Fibroblast of the conjunctiva (primary cell): Measurements from ENCODE around the gene FYB1.

Experiments
- DNase-seq: peaks from one replicate; pipeline ENCODE4 v3.0.0-alpha.2; 2010; ENCODE audit warnings: low read depth

Gene FYB1

GRCh38 chr5:39120052-39120420, 99.3 kb downstream of the FYB1 start:
- no peak for DNase-seq

DNA sequence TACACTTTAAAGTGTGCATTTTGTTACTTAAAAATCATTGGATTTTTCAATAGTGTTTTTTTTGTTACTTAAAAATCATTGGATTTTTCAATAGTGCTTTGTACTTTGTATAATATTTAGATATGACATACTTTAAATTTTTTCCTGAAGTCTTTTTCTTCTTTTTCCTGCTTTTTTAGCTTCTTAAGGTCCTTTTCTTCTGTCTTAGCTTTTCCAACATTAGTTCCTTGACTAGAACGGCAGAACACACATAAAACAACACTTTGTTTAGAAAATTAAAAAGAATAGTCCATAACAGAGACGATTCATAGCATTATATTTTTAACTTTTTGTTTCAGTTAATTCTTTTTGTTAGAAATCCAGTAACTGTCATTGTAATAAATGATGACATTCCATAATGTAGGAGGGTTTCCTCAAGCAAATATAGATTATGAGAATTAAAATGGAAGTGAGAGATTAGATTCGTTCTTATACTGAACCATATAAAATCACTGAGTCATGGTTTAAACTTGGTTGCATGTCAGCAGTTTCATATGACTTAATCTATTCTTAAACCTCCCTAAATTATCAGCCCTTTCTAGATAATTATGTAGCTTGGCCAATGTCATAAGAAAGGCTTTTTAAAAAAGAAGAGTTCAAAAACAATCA, 99.8 kb downstream of the FYB1 start:
- DNase-seq = no peak

DNA sequence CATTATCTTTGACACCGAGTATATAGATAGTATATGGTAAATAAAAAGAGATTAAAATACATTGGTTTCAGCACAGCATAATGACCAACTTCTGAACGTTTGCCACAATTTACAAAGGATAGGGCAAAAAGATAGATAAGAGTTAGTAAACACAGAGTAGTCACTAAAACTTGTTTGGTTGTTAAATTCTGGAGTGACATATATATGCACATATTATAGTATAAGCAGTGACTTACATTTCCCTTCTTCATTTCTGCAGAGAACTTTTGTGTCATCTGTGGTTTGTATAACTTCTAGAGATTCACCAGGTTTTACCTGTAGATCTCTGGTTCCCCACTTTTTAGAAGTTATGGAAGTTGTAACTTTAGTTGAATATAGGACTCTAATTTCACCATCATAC, 100.7 kb downstream of the FYB1 start:
- DNase-seq = no peak

GRCh38 chr5:39117401-39117800, 102.0 kb downstream of the FYB1 start:
- DNase-seq = no peak

GRCh38 chr5:39116344-39117170, 102.8 kb downstream of the FYB1 start:
- no peak for DNase-seq

DNA sequence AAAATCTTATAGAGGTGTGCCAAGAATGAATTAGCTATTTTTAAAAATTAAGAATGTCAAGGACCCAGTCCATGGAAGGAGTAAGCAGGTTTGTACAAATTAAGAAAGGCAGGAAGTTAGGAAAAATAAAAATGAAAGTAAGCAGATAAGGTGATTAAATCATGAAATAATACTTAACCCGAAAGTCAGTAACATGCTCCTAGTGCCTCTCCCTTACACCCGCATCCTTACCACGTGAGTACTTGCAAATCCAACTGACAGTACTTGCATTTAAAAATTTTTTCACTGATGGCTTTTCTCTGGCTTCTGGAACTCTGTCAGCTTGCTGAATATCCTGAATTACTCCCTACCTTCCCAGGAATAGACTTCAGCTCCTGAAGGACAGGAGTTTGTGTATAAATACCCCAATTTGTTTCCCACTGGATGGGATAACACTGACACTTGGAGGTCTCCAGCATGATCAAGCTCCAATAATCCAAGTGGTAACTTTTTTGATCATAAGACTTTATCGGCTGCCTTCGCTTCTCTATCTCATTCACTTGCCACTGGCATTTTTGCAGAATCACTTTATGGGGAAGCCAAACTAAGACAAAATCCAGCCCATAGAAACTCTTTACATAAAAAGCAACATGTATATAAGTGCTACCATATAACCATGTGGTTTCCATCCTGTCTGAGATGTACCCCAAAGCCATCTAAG, 103.6 kb downstream of the FYB1 start:
- no peak for DNase-seq

- DNase-seq = no peak
Measured at GRCh38 chr5:39114155-39114554, 105.2 kb downstream of the FYB1 start.

- DNase-seq = no peak
Measured at GRCh38 chr5:39113354-39113953, 105.9 kb downstream of the FYB1 start.

GRCh38 chr5:39109606-39110005, 109.8 kb downstream of the FYB1 start:
- no peak for DNase-seq

DNA sequence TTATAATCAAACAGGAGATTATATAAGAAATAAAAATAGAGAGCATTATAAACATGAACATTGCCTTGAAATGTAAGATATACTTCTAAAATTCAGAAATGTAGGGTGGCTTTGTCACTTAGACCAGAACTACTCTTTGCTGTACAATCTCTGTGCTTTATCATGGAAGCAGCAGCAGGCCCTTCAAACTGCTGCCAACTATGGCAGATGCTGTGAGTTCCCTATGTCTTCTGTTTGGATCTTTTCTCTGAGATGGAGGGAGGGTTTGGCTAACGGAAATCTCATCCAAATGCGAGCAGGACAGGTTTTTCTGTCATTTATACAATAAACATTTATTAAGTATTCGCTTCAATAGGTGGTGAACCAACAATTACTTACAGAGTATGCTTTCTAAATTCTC, 110.4 kb downstream of the FYB1 start:
- no peak for DNase-seq

- no peak for DNase-seq
Measured at GRCh38 chr5:39107350-39107749, 112.0 kb downstream of the FYB1 start.

DNA sequence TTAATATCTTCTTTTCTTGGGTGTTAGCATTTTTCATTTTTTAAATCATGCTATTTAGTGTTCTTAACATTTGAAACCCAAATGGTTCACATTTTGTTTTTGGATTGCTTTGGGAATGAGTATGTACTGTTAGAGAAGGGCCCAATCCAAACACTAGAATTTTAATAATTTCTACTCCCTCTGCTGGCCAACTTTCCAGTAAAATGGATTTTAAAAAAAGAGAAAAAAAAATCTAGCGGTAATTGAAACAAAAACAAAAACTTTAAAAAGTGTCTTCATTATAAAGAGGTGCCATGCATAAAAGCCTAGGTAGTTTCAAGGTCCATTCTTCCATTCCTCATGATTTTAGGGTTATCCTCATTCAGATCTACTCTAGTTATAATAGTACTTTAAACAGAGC, 113.0 kb downstream of the FYB1 start:
- DNase-seq = no peak

GRCh38 chr5:39104221-39104620, 115.1 kb downstream of the FYB1 start:
- no peak for DNase-seq

GRCh38 chr5:39102684-39103155, 116.6 kb downstream of the FYB1 start:
- DNase-seq = no peak

DNA sequence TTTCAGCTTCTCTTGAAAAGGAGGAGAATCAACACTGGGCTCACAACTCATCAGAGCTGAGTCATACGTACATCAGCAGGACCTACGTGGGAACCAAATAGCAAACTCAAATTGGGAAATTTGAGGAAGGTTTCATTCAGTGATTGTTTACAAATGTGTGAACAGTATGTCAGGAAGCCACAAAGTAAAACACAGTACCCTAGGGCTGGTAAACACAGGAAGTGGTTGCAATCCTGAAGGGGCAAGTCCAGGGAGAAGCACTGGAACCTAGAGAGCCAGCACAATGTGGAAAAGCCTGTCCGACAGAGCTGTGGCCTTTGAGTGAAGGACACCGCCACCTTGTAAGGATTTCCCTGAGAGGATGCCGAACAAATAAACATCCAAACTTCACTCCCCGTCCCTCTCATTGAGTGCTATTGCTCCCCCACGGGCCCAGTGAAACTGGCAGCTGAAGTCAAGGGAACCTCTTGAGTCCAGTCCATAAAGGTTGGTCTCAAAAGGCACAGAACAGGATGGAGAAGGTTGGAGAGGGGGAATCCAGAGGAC, 118.4 kb downstream of the FYB1 start:
- DNase-seq = peak; percentile 69

GRCh38 chr5:39100301-39100850, 119.0 kb downstream of the FYB1 start:
- DNase-seq = no peak

DNA sequence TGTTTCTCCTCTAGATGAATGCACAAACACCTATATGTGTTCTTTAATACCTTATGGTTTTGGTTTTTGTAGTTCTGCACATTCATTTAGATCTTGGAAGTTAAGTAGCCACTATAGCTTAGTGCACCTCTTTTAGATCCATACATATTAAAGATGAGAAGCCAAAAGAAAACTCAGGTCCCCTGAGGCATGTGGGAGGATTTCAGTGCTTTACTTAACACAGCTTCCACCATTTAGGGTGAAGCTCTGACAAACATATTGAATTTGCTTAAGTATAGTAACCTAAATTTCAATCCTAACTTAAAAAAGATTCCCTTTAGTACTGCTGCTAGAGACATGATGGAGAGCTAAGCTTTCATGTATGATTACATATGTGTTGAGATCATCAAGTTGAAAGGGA, 119.5 kb downstream of the FYB1 start:
- no peak for DNase-seq

GRCh38 chr5:39093352-39093751, 126.0 kb downstream of the FYB1 start:
- no peak for DNase-seq

DNA sequence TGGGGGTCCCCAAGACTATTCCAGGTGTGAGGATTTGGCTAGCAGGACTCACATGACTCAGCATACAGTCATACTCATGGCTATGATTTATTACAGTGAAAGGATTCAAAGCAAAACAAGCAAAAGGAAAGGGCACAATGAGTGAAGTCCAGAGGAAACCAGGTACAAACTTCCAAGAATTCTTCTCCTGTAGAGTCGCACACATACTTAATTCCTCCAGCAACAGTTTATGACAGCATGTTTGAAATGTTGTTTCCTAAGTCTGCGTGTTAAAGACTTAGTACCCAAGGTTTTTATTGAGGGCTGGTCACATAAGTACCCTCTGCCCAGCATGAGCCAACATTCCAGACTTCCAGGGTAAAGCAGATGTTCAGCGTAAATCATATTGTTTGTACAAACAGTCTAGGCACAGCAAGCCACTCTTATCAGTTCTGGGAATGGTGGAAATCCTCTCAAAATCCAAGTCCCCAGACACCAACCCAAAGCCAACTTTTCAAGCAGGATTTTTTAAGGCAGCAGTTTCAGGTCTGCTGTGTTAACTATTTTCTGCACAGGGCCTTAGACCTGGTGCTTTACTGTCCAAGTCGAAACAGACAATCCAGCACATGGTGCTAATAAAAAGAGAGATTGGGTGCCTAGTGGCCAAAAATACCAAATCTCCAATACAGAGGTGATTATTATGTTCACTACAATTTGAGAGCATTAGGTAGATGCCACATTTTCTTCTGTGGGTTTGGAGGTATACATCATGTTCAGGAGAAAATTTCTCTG, 126.6 kb downstream of the FYB1 start:
- DNase-seq = no peak

DNA sequence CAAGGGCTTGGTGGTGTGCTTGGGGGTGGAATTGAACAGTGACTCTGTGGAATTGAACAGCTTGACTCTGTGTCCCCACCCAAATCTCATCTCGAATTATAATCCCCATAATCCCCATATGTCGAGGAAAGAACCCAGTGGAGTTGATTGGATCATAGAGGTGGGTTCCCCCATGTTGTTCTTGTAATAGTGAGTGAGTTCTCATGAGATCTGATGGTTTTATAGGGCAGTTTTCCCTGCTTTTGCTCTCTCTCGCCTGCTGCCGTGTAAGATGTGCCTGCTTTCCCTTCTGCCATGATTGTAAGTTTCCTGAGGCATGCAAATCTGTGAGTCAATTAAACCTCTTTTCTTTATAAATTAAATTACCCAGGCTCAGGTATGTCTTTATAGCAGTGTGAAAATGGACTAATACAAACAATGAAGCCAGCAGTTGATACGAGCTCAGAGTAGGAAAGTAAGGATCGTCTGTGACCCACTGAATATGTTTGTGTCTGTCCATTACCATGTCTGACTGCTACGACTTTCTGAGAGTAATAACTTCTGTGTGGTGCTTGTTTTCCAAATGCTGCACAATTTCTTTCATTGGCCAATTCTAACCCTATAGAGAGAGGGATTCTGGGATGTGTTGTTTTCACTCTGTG, 127.3 kb downstream of the FYB1 start:
- no peak for DNase-seq

- DNase-seq = no peak
Measured at GRCh38 chr5:39083968-39084367, 135.4 kb downstream of the FYB1 start.
